ENCODE measurements around the gene SPRTN. TPM values are rescaled to one million over a fixed set of nuclear protein-coding genes. Genes with fewer than 3 reads are reported as not detected.

The SPRTN gene
- total and polyA plus RNA-seq, 2 of the 8 experiments (the other 6 are each of a cell fraction or from before 2014, with no cell fraction given) = 6.6 to 15.1 TPM

GRCh38 chr1:231404318-231404717, 66.2 kb downstream of the SPRTN start:
- Histone ChIP-seq H3K14ac (ENCODE audit: insufficient read length) (no peak overlapping the region), H3K18ac (ENCODE audit: extremely low read depth, low read length) (no peak overlapping the region), H4K8ac (ENCODE audit: extremely low read depth, insufficient read depth, low read length) (no peak overlapping the region), H3K36me3 (ENCODE audit: control insufficient read depth in 2 of 4, insufficient read depth in 4 of 4, low read length in 3 of 4) (no peaks in the 10 kb centered on the region), H4K91ac (replicated peaks; ENCODE audit: insufficient read length, low read length) (no peak overlapping the region), H3K27me3 (replicated peaks in 1 of 4; ENCODE audit: control insufficient read depth in 3 of 4, extremely low read depth in 1 of 4, insufficient read depth in 3 of 4, low read length in 3 of 4) (no peaks in the 10 kb centered on the region), H2BK15ac (ENCODE audit: low read length) (no peak overlapping the region), H2BK120ac (replicated peaks; ENCODE audit: low read depth, low read length) (no peak overlapping the region), H3K23me2 (ENCODE audit: low read depth, low read length) (no peaks in the 10 kb centered on the region), H2BK5ac (ENCODE audit: low read depth, low read length) (no peak overlapping the region), H3K9ac (replicated peaks in 1 of 4; ENCODE audit: extremely low read depth in 1 of 4, low read depth in 3 of 4, low read length in 3 of 4) (no peak overlapping the region), H2AFZ (ENCODE audit: low read length) (no peak overlapping the region), H4K20me1 (replicated peaks in 1 of 2; ENCODE audit: control insufficient read depth in 1 of 2, insufficient read depth in 2 of 2, low read length in 2 of 2) (no peaks in the 10 kb centered on the region), H3K4me3 (ENCODE audit: extremely low read depth in 1 of 4, insufficient read depth in 2 of 4, low read depth in 3 of 4, low read length in 4 of 4) (no peak overlapping the region), H3K4me1 (replicated peaks in 1 of 4; ENCODE audit: control insufficient read depth in 3 of 4, insufficient read depth in 4 of 4, low read length in 3 of 4) (no peaks in the 10 kb centered on the region), H3K27ac (ENCODE audit: low read depth, low read length) (no peak overlapping the region), H3K56ac (replicated peaks; ENCODE audit: insufficient read length, low read depth, low read length) (no peak overlapping the region), H3K79me1 (ENCODE audit: low read depth, low read length) (no peaks in the 10 kb centered on the region), H2BK20ac (ENCODE audit: low read length) (no peak overlapping the region), H2AK5ac (ENCODE audit: low read depth, low read length) (no peak overlapping the region), H3K4me2 (ENCODE audit: insufficient read depth in 1 of 2, low read depth in 2 of 2, low read length in 2 of 2) (no peak overlapping the region), H3K4ac (replicated peaks; ENCODE audit: insufficient read length, low read depth, low read length) (no peak overlapping the region), H3K79me2 (ENCODE audit: control insufficient read depth in 1 of 2, insufficient read depth in 2 of 2, low read length in 2 of 2) (no peaks in the 10 kb centered on the region), H3K9me3 (ENCODE audit: insufficient read depth in 2 of 2, low read depth in 1 of 2, low read length in 1 of 2) (no peaks in the 10 kb centered on the region), H2BK12ac (ENCODE audit: low read depth, low read length) (no peak overlapping the region), H3K23ac (ENCODE audit: insufficient read length) (no peak overlapping the region), H4K5ac (ENCODE audit: insufficient read length, low read depth, low read length) (no peak overlapping the region)
- 93% methylated on average over 2 of the region's 2 CpGs; no CpG with 5 or more reads in 1 of the 2 experiments for WGBS, 2 experiments (ENCODE audit: extremely low coverage in 1 of 2, insufficient coverage in 1 of 2, insufficient read length in 1 of 2, insufficient replicate concordance in 2 of 2, low coverage in 1 of 2, low lambda C conversion rate in 2 of 2, missing lambda C conversion rate in 1 of 2)
- CTCF ChIA-PET (ENCODE audit: partially characterized antibody) = interaction anchor here (0.6 kb wide), 1 partner anchor 100 kb away, joined by 3 read pairs; no protein-coding TSS in a partner anchor
- FAIRE-seq (no peak), DNase-seq (ENCODE audit: low read depth in 1 of 2, low spot score in 2 of 2) (no peak)
- POLR2A ChIA-PET (ENCODE audit: partially characterized antibody) = interaction anchor here (0.6 kb wide), 1 partner anchor 1013 kb away, joined by 3 read pairs; no protein-coding TSS in a partner anchor
- TF ChIP-seq POLR2AphosphoS5 (IDR thresholded peaks at IDR 0.05; ENCODE audit: low read depth, low read length) (no peak), KDM1A (IDR thresholded peaks at IDR 0.05; ENCODE audit: borderline replicate concordance, low read length) (no peak), SIN3A (conservative IDR thresholded peaks at IDR 0.05 in 1 of 2, IDR thresholded peaks at IDR 0.05 in 1 of 2; ENCODE audit: low read depth in 1 of 2, low read length in 2 of 2) (no peak), E2F6 (IDR thresholded peaks at IDR 0.05) (no peak), PHF8 (conservative IDR thresholded peaks at IDR 0.05; ENCODE audit: low read depth, low read length) (no peak), SAP30 (IDR thresholded peaks at IDR 0.05; ENCODE audit: insufficient read depth, insufficient replicate concordance, low read length) (no peak), SIRT6 (IDR thresholded peaks at IDR 0.05; ENCODE audit: low read length) (no peak), BCL11A (IDR thresholded peaks at IDR 0.05; ENCODE audit: low read depth in 2 of 2, low read length in 2 of 2) (no peak), JUN (IDR thresholded peaks at IDR 0.05; ENCODE audit: low read depth, low read length) (no peak), SP1 (IDR thresholded peaks at IDR 0.05; ENCODE audit: low read depth, low read length) (no peak), YY1 (IDR thresholded peaks at IDR 0.05; ENCODE audit: low read depth, low read length) (no peak), ATF2 (IDR thresholded peaks at IDR 0.05; ENCODE audit: low read length) (no peak)
